Measurements from ENCODE around the gene SMIM35. TPM values are rescaled to one million over a fixed set of nuclear protein-coding genes. Genes with fewer than 3 reads are reported as not detected.

SMIM35 gene
- total RNA-seq, 1 experiment from 2014 or later = not detected

GRCh38 chr11:118051611-118052461 is 34.9 kb downstream of the SMIM35 start:
- Histone ChIP-seq H3K4me1 (replicated peaks; ENCODE audit: insufficient read depth) (peaks cover 2% of the 10 kb centered on the region; the same call in 1 of the 2 replicates), H3K27me3 (ENCODE audit: insufficient read depth, low read depth) (peaks cover 16% of the 10 kb centered on the region), H3K4me2 (no peak overlapping the region), H3F3A (ENCODE audit: insufficient read depth, low read depth) (no peaks in the 10 kb centered on the region), H3K79me2 (ENCODE audit: low read depth) (no peaks in the 10 kb centered on the region), H2AFZ (no peak overlapping the region), H3K9me2 (ENCODE audit: insufficient read depth) (no peaks in the 10 kb centered on the region), H3K27ac (no peak overlapping the region), H3K9me3 (ENCODE audit: insufficient read depth, low read depth) (no peaks in the 10 kb centered on the region), H3K4me3 (no peak overlapping the region), H3K36me3 (ENCODE audit: low read depth) (no peaks in the 10 kb centered on the region), H4K20me1 (ENCODE audit: insufficient read depth) (0 out of 2 replicates have a peak, but pooled peaks cover 2% of the 10 kb centered on the region)
- POLR2A ChIA-PET (ENCODE audit: unreplicated experiment) = no interaction called here
- CTCF ChIA-PET = no interaction called here
- BruUV-seq (replicated peaks) = no TSS peak
- intact Hi-C loops (cut with micrococcal nuclease; ENCODE audit: unreplicated experiment) = loop anchor here (5.0 kb wide), 1 partner anchor 625 kb away; no protein-coding TSS in a partner anchor
- DNase-seq = no peak
- TF ChIP-seq EZH2 (IDR thresholded peaks at IDR 0.05; ENCODE audit: low read depth) = no peak
- no peak for TF ChIP-seq CTCF (conservative IDR thresholded peaks at IDR 0.05)

GRCh38 chr11:118051136-118051610 is 35.6 kb downstream of the SMIM35 start:
- Histone ChIP-seq H3K27ac (no peak overlapping the region), H3K36me3 (ENCODE audit: low read depth) (no peaks in the 10 kb centered on the region), H3K4me2 (no peak overlapping the region), H3K9me3 (ENCODE audit: insufficient read depth, low read depth) (no peaks in the 10 kb centered on the region), H3K9me2 (ENCODE audit: insufficient read depth) (no peaks in the 10 kb centered on the region), H3K79me2 (ENCODE audit: low read depth) (no peaks in the 10 kb centered on the region), H2AFZ (no peak overlapping the region), H3K27me3 (ENCODE audit: insufficient read depth, low read depth) (peaks cover 9% of the 10 kb centered on the region; the same call in 1 of the 2 replicates), H3K4me1 (replicated peaks; ENCODE audit: insufficient read depth) (no peaks in the 10 kb centered on the region), H3F3A (ENCODE audit: insufficient read depth, low read depth) (no peaks in the 10 kb centered on the region), H4K20me1 (ENCODE audit: insufficient read depth) (0 out of 2 replicates have a peak, but pooled peaks cover 2% of the 10 kb centered on the region), H3K4me3 (no peak overlapping the region)
- intact Hi-C loops (cut with micrococcal nuclease; ENCODE audit: unreplicated experiment) = loop anchor here (5.0 kb wide), 1 partner anchor 624 kb away; no protein-coding TSS in a partner anchor
- TF ChIP-seq CTCF (conservative IDR thresholded peaks at IDR 0.05) (no peak), EZH2 (IDR thresholded peaks at IDR 0.05; ENCODE audit: low read depth) (no peak)
- POLR2A ChIA-PET (ENCODE audit: unreplicated experiment) = no interaction called here
- CTCF ChIA-PET = no interaction called here
- DNase-seq = no peak
- no TSS peak for BruUV-seq (replicated peaks)

GRCh38 chr11:118050208-118050891 is 36.4 kb downstream of the SMIM35 start:
- H3K79me2 ChIP-seq (ENCODE audit: low read depth) = no peaks in the 10 kb centered on the region
- no peaks in the 10 kb centered on the region; the same call in 1 of the 2 replicates for H3K4me1 ChIP-seq (replicated peaks; ENCODE audit: insufficient read depth)
- H2AFZ ChIP-seq = no peak overlapping the region
- no peaks in the 10 kb centered on the region for H3F3A ChIP-seq (ENCODE audit: insufficient read depth, low read depth)
- no peak overlapping the region for H3K4me2 ChIP-seq
- H3K36me3 ChIP-seq (ENCODE audit: low read depth) = no peaks in the 10 kb centered on the region
- peaks cover 11% of the 10 kb centered on the region; the same call in 1 of the 2 replicates for H3K27me3 ChIP-seq (ENCODE audit: insufficient read depth, low read depth)
- H3K9me2 ChIP-seq (ENCODE audit: insufficient read depth) = no peaks in the 10 kb centered on the region
- intact Hi-C loops (cut with micrococcal nuclease; ENCODE audit: unreplicated experiment) = loop anchor here (5.0 kb wide), 1 partner anchor 623 kb away; no protein-coding TSS in a partner anchor
- H4K20me1 ChIP-seq (ENCODE audit: insufficient read depth) = 0 out of 2 replicates have a peak, but pooled peaks cover 2% of the 10 kb centered on the region
- H3K9me3 ChIP-seq (ENCODE audit: insufficient read depth, low read depth) = no peaks in the 10 kb centered on the region
- POLR2A ChIA-PET (ENCODE audit: unreplicated experiment) = no interaction called here
- CTCF ChIA-PET = no interaction called here
- H3K4me3 ChIP-seq = no peak overlapping the region
- H3K27ac ChIP-seq = no peak overlapping the region
- BruUV-seq (replicated peaks) = no TSS peak
- no peak for TF ChIP-seq EZH2 (IDR thresholded peaks at IDR 0.05; ENCODE audit: low read depth)
- TF ChIP-seq CTCF (conservative IDR thresholded peaks at IDR 0.05) = no peak
- no peak for DNase-seq

Measured in PC-9 (cell line).